Measurements from ENCODE around the gene REPIN1. TPM values are rescaled to one million over a fixed set of nuclear protein-coding genes. Genes with fewer than 3 reads are reported as not detected.
A peak's percentile ranks its signal among the peaks of the same experiment; 100 is the strongest.

REPIN1 gene
- total RNA-seq, 1 donor from 2014 or later, result 224 TPM

GRCh38 chr7:150333659-150334058 lies 35.0 kb upstream of the REPIN1 start:
- DNase-seq (ENCODE audit: low read depth, low spot score), result no peak
- Mint-ChIP-seq H3K27me3 (ENCODE audit: low read depth) (peaks cover 3% of the 10 kb centered on the region), H3K36me3 (ENCODE audit: low read depth) (no peaks in the 10 kb centered on the region), H3K4me1 (no peaks in the 10 kb centered on the region), H3K4me3 (no peak overlapping the region), H3K27ac (ENCODE audit: unreplicated experiment) (no peak overlapping the region), H3K9me3 (no peaks in the 10 kb centered on the region)
- TF ChIP-seq CTCF (conservative IDR thresholded peaks at IDR 0.05), result no peak

GRCh38 chr7:150334108-150334507 lies 34.5 kb upstream of the REPIN1 start:
- DNase-seq (ENCODE audit: low read depth, low spot score), result no peak
- peaks cover 4% of the 10 kb centered on the region for H3K27me3 Mint-ChIP-seq (ENCODE audit: low read depth)
- no peaks in the 10 kb centered on the region for H3K36me3 Mint-ChIP-seq (ENCODE audit: low read depth)
- peak overlapping the region; percentile 71 for H3K27ac Mint-ChIP-seq (ENCODE audit: unreplicated experiment)
- no peak overlapping the region for H3K4me3 Mint-ChIP-seq
- TF ChIP-seq CTCF (conservative IDR thresholded peaks at IDR 0.05), result no peak
- no peaks in the 10 kb centered on the region for H3K4me1 Mint-ChIP-seq
- no peaks in the 10 kb centered on the region for H3K9me3 Mint-ChIP-seq

- no peak for DNase-seq (ENCODE audit: low read depth, low spot score)
- H3K27ac Mint-ChIP-seq (ENCODE audit: unreplicated experiment), result no peak overlapping the region
- no peak overlapping the region for H3K4me3 Mint-ChIP-seq
- no peaks in the 10 kb centered on the region for H3K36me3 Mint-ChIP-seq (ENCODE audit: low read depth)
- no peak for TF ChIP-seq CTCF (conservative IDR thresholded peaks at IDR 0.05)
- H3K27me3 Mint-ChIP-seq (ENCODE audit: low read depth), result peaks cover 15% of the 10 kb centered on the region
- no peaks in the 10 kb centered on the region for H3K9me3 Mint-ChIP-seq
- peaks cover 10% of the 10 kb centered on the region for H3K4me1 Mint-ChIP-seq
These were observed 33.4 kb upstream of the REPIN1 start for GRCh38 chr7:150335108-150335773.

GRCh38 chr7:150335774-150336112 lies 32.9 kb upstream of the REPIN1 start:
- Mint-ChIP-seq H3K36me3 (ENCODE audit: low read depth) (no peaks in the 10 kb centered on the region), H3K27ac (ENCODE audit: unreplicated experiment) (no peak overlapping the region)

GRCh38 chr7:150336746-150337145 lies 31.9 kb upstream of the REPIN1 start:
- TF ChIP-seq CTCF (conservative IDR thresholded peaks at IDR 0.05), result no peak
- Mint-ChIP-seq H3K4me1 (peaks cover 14% of the 10 kb centered on the region), H3K36me3 (ENCODE audit: low read depth) (no peaks in the 10 kb centered on the region), H3K27ac (ENCODE audit: unreplicated experiment) (no peak overlapping the region), H3K9me3 (no peaks in the 10 kb centered on the region), H3K4me3 (no peak overlapping the region), H3K27me3 (ENCODE audit: low read depth) (peaks cover 25% of the 10 kb centered on the region)
- no peak for DNase-seq (ENCODE audit: low read depth, low spot score)

More at GRCh38 chr7:150335774-150336112, 32.9 kb upstream of the REPIN1 start:
- no peak for DNase-seq (ENCODE audit: low read depth, low spot score)
- no peak overlapping the region for H3K4me3 Mint-ChIP-seq
- TF ChIP-seq CTCF (conservative IDR thresholded peaks at IDR 0.05), result no peak
- peaks cover 10% of the 10 kb centered on the region for H3K4me1 Mint-ChIP-seq
- H3K9me3 Mint-ChIP-seq, result no peaks in the 10 kb centered on the region
- peaks cover 18% of the 10 kb centered on the region for H3K27me3 Mint-ChIP-seq (ENCODE audit: low read depth)

Measured in neural crest cell (in vitro differentiated cells).